H1 (cell line): ENCODE data around the gene FMNL1. TPM values are rescaled to one million over a fixed set of nuclear protein-coding genes. Genes with fewer than 3 reads are reported as not detected.

Experiments
- CBX5 ChIP-seq: fragments of 300-800, 300-1000 bp; sonication (generic); IDR thresholded peaks from 2 replicates; pipeline ENCODE4 v1.7.1; 2016; ENCODE audit warnings: antibody characterized with exemption, low read length, low read depth
- CBX8 ChIP-seq: fragments of 300-800, 300-1000 bp; sonication (generic); IDR thresholded peaks from 2 replicates; pipeline ENCODE4 v1.7.1; 2016; ENCODE audit warnings: low read depth, low read length, borderline replicate concordance
- CHD1 ChIP-seq: IDR thresholded peaks from 2 replicates; pipeline ENCODE4 v1.6.1; 2012; ENCODE audit warnings: low read depth, low read length, improper control_type of control experiment
- CREB1 ChIP-seq: IDR thresholded peaks from 2 replicates; pipeline ENCODE4 v1.6.1; 2012; ENCODE audit warnings: inconsistent platforms
- EGR1 ChIP-seq: IDR thresholded peaks from 2 replicates; pipeline ENCODE4 v1.6.1; 2011; ENCODE audit warnings: low read depth, low read length, borderline replicate concordance
- EP300 ChIP-seq, 2 experiments: IDR thresholded peaks; 1 replicate in 1 of 2; 2 replicates in 1 of 2; pipeline ENCODE4 v1.6.1; 2011 to 2012; ENCODE audit warnings: low read depth in 2 of 2, low read length in 2 of 2, mild to moderate bottlenecking in 2 of 2, borderline replicate concordance in 1 of 2, inconsistent platforms in 1 of 2, moderate library complexity in 1 of 2
- HDAC2 ChIP-seq, 2 experiments: fragments of 300-600 bp in 1 of 2; sonication (generic) in 1 of 2; IDR thresholded peaks; 2 replicates each; pipeline ENCODE4 v1.6.1; 2011 to 2012; ENCODE audit warnings: low read depth in 2 of 2, low read length in 2 of 2, mild to moderate bottlenecking in 2 of 2, moderate library complexity in 2 of 2, borderline replicate concordance in 1 of 2, inconsistent platforms in 1 of 2
- KDM1A ChIP-seq: fragments of 200-600, 300-600 bp; sonication (generic); IDR thresholded peaks from 2 replicates; pipeline ENCODE4 v1.7.1; 2016; ENCODE audit warnings: mild to moderate bottlenecking, low read length, borderline replicate concordance
- KDM4A ChIP-seq: IDR thresholded peaks from one replicate; pipeline ENCODE4 v1.7.1; 2012; ENCODE audit warnings: low read depth, mild to moderate bottlenecking, moderate library complexity, low read length, inconsistent platforms; ENCODE audit not compliant: severe bottlenecking
- MAFK ChIP-seq: IDR thresholded peaks from 2 replicates; pipeline ENCODE4 v1.6.1; 2012; ENCODE audit warnings: low read depth, mild to moderate bottlenecking, improper control_type of control experiment, low read length
- RAD21 ChIP-seq, 2 experiments: IDR thresholded peaks in 1 of 2; conservative IDR thresholded peaks in 1 of 2; 2 replicates each; pipeline ENCODE4 v1.6.1; 2011; ENCODE audit warnings: low read depth in 2 of 2, low read length in 2 of 2, improper control_type of control experiment in 1 of 2, inconsistent platforms in 1 of 2, mild to moderate bottlenecking in 1 of 2, moderate library complexity in 1 of 2
- RBBP5 ChIP-seq: IDR thresholded peaks from 2 replicates; pipeline ENCODE4 v1.7.1; 2012; ENCODE audit warnings: low read depth, mild to moderate bottlenecking, inconsistent platforms, low read length, moderate library complexity, borderline replicate concordance
- RFX5 ChIP-seq: IDR thresholded peaks from 2 replicates; pipeline ENCODE4 v1.6.1; 2011; ENCODE audit warnings: low read depth, low read length, improper control_type of control experiment, borderline replicate concordance
- SAP30 ChIP-seq: fragments of 300-600 bp; sonication (generic); IDR thresholded peaks from 2 replicates; pipeline ENCODE4 v1.7.1; 2012; ENCODE audit warnings: low read length, moderate library complexity, mild to moderate bottlenecking, inconsistent platforms; ENCODE audit not compliant: insufficient read depth, insufficient replicate concordance
- SUZ12 ChIP-seq: fragments of 200-600 bp; sonication (generic); IDR thresholded peaks from 2 replicates; pipeline ENCODE4 v1.6.1; 2012; ENCODE audit warnings: mild to moderate bottlenecking, inconsistent platforms, low read length, moderate library complexity, mixed read lengths
- TAF1 ChIP-seq: IDR thresholded peaks from 2 replicates; pipeline ENCODE4 v1.6.1; 2011; ENCODE audit warnings: mild to moderate bottlenecking, low read depth, low read length
- YY1 ChIP-seq: IDR thresholded peaks from 2 replicates; pipeline ENCODE4 v1.6.1; 2011; ENCODE audit warnings: low read depth, mild to moderate bottlenecking, low read length
- ZNF274 ChIP-seq: IDR thresholded peaks from 2 replicates; pipeline ENCODE4 v1.7.0; 2012; ENCODE audit warnings: low read length, borderline replicate concordance; ENCODE audit errors: extremely low read depth
- polyA plus RNA-seq, 7 experiments: library from polyadenylated mRNA; depleted of rRNA in 3 of 7; stranded (reverse) in 5 of 7; unstranded in 2 of 7; fragments of >200 nt in 5 of 7; fragments of 200-250 nt in 2 of 7; gene quantifications; 1 replicate in 5 of 7; 2 replicates in 1 of 7; 4 replicates in 1 of 7; pipeline versions ENCODE4 v1.2.1 to v1.2.3, GENCODE V29; 2011 to 2013; ENCODE audit warnings: missing spikeins in 2 of 7, mixed read lengths in 2 of 7
- total RNA-seq: library from RNA; stranded (reverse); fragmentation: NEBNext Ultra II Directional; extraction: Animal tissue kit (Norgen Biotek cat#: 25700); gene quantifications from 2 replicates; pipeline ENCODE4 v1.2.1, GENCODE V29; 2021
- TF ChIP-seq, protein P1 (sequence below): IDR thresholded peaks from 2 replicates; pipeline ENCODE4 v1.6.1; 2011; ENCODE audit warnings: low read depth, mild to moderate bottlenecking, low read length; ENCODE audit not compliant: insufficient read depth
- TF ChIP-seq, protein P2 (sequence below): IDR thresholded peaks from 2 replicates; pipeline ENCODE4 v1.6.1; 2012; ENCODE audit warnings: low read length, inconsistent platforms

The FMNL1 gene
- total and polyA plus RNA-seq, 2 of the 8 experiments (the other 6 are each of a cell fraction or from before 2014, with no cell fraction given): 2.5 to 8.6 TPM

DNA sequence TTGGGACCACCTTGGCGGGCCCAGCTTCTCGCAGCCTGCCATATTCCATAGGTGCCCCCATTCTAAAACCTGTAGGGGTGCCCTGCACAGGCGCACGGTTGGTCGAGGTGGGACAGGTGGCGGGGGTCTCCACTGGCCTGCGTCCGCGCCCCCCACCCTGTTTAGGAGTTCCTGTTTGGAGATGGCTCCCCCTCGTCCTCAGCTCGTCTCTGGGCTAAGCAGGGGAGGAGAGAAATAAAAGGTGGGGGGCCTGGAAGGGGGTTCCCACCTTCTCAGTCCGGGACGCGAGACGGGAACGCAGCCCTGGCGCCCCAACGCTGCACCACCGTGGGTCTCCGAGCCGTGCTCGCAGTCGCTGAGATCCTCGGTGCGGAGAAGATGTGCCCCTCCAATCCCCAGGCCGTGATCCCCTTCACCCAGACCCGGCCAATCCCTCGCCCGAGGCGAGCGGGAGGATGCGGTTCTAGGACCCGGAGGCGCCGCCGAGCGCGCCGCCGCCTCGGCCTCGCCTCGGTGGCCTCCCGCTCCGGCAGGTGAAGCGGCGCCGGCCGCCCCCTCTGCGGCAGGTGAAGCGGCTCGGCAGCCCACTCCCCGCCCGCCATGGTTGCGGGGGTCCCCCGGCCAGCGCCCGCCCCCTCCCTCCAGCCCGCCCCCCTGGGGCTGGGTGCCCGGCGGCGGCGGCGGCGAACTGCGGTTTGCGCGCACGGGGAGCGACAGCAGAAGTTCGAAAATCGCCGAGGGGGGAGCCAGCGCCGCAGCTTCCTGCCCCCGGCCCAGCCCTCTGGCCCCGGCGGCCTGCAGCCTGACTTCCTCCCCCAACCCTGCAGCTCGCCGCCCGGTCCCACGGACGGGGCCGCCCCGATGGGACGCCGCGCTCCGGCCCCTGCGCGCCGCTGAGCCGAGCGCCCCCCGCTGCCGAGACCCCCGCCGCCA, at the start of gene FMNL1 (continued):
- TF ChIP-seq CHD1 (no peak), RBBP5 (peak; percentile 80; the same call in 1 of the 2 replicates), CBX8 (no peak), ZNF274 (no peak), TAF1 (0 out of 2 replicates have a peak, but pooled peaks have one; percentile 24), SUZ12 (peak; percentile 39; the same call in 1 of the 2 replicates), HDAC2 (IDR thresholded peaks at IDR 0.05; ENCODE audit: borderline replicate concordance in 1 of 2, low read depth in 2 of 2, low read length in 2 of 2) (no peak), YY1 (no peak), KDM1A (no peak), MAFK (no peak), CREB1 (no peak), RAD21 (IDR thresholded peaks at IDR 0.05 in 1 of 2, conservative IDR thresholded peaks at IDR 0.05 in 1 of 2; ENCODE audit: low read depth in 2 of 2, low read length in 2 of 2) (no peak), EP300 (IDR thresholded peaks at IDR 0.05; ENCODE audit: borderline replicate concordance in 1 of 2, low read depth in 2 of 2, low read length in 2 of 2) (peak in 1 of 2 experiments; percentile 64; a peak in 1 of 3 replicates), EGR1 (0 out of 2 replicates have a peak, but pooled peaks have one; percentile 46), RFX5 (no peak), SAP30 (no peak), KDM4A (peak; percentile 72), CBX5 (no peak)
- TF ChIP-seq, protein P1, sequence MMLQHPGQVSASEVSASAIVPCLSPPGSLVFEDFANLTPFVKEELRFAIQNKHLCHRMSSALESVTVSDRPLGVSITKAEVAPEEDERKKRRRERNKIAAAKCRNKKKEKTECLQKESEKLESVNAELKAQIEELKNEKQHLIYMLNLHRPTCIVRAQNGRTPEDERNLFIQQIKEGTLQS: no peak
- TF ChIP-seq, protein P2, sequence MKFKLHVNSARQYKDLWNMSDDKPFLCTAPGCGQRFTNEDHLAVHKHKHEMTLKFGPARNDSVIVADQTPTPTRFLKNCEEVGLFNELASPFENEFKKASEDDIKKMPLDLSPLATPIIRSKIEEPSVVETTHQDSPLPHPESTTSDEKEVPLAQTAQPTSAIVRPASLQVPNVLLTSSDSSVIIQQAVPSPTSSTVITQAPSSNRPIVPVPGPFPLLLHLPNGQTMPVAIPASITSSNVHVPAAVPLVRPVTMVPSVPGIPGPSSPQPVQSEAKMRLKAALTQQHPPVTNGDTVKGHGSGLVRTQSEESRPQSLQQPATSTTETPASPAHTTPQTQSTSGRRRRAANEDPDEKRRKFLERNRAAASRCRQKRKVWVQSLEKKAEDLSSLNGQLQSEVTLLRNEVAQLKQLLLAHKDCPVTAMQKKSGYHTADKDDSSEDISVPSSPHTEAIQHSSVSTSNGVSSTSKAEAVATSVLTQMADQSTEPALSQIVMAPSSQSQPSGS: no peak
